ENCODE results near the gene ZNF343. TPM values are rescaled to one million over a fixed set of nuclear protein-coding genes. Genes with fewer than 3 reads are reported as not detected.
A peak's percentile ranks its signal among the peaks of the same experiment; 100 is the strongest.

ZNF343 gene
- total RNA-seq, 1 donor from 2014 or later = 11.0 TPM

DNA sequence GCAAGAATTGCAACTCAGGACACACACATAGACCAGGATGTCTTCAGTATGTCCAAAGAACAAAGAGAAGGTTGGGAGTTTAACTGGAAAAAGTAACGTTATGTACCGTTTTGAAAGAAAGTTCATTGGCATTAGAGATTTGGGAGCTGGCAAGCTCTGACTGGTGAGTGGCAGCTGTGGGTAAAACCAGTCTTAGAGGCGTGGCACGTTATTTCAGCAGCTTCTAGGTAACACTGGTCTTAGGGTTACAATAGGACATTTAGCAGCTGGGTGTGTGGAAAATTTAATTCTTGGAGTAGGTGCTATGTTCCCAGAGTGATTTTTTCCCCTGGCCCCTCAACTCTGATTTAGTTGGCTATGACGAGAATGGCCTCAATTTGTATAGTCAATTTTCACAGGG, 57.3 kb downstream of the ZNF343 start:
- Histone ChIP-seq H3K9me3 (no peaks in the 10 kb centered on the region), H3K4me3 (no peak overlapping the region), H3K36me3 (no peaks in the 10 kb centered on the region), H3K4me1 (no peaks in the 10 kb centered on the region), H3K27me3 (no peaks in the 10 kb centered on the region), H3K27ac (no peak overlapping the region)
- no peak for TF ChIP-seq POLR2A (IDR thresholded peaks at IDR 0.05)
- no peak for TF ChIP-seq POLR2AphosphoS5 (IDR thresholded peaks at IDR 0.05; ENCODE audit: insufficient read depth in 1 of 2, low read depth in 1 of 2)
- TF ChIP-seq, protein P1, sequence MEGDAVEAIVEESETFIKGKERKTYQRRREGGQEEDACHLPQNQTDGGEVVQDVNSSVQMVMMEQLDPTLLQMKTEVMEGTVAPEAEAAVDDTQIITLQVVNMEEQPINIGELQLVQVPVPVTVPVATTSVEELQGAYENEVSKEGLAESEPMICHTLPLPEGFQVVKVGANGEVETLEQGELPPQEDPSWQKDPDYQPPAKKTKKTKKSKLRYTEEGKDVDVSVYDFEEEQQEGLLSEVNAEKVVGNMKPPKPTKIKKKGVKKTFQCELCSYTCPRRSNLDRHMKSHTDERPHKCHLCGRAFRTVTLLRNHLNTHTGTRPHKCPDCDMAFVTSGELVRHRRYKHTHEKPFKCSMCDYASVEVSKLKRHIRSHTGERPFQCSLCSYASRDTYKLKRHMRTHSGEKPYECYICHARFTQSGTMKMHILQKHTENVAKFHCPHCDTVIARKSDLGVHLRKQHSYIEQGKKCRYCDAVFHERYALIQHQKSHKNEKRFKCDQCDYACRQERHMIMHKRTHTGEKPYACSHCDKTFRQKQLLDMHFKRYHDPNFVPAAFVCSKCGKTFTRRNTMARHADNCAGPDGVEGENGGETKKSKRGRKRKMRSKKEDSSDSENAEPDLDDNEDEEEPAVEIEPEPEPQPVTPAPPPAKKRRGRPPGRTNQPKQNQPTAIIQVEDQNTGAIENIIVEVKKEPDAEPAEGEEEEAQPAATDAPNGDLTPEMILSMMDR (IDR thresholded peaks at IDR 0.05) = no peak
- intact Hi-C loops (cut with DNase I) = no loop called here
- no peak for DNase-seq (ENCODE audit: extremely low spot score in 2 of 2)

DNA sequence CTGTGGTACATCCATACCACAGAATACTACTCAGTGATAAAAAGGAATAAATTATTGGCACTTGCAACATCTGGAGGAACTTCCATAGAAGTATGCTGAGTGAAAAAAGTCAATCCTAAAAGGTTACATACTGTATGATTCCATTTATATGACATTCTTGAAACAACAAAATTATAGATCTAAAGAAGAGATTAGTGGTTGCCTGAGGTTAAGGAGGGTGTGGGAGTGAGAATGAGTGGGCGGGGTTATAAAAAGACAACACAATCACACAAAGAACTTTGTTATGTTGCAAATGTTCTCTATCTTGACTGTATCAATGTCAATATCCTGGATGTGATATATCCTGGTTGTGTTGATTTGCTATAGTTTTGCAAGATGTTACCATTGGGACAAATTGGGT, 59.3 kb downstream of the ZNF343 start:
- no peak for DNase-seq (ENCODE audit: extremely low spot score in 2 of 2)
- TF ChIP-seq POLR2A (IDR thresholded peaks at IDR 0.05) (no peak), POLR2AphosphoS5 (IDR thresholded peaks at IDR 0.05; ENCODE audit: insufficient read depth in 1 of 2, low read depth in 1 of 2) (no peak)
- TF ChIP-seq, protein P1 (IDR thresholded peaks at IDR 0.05) = no peak
- H3K36me3 ChIP-seq = no peaks in the 10 kb centered on the region
- H3K4me3 ChIP-seq = no peak overlapping the region
- no peaks in the 10 kb centered on the region for H3K9me3 ChIP-seq
- no peaks in the 10 kb centered on the region for H3K4me1 ChIP-seq
- H3K27ac ChIP-seq = no peak overlapping the region
- H3K27me3 ChIP-seq = no peaks in the 10 kb centered on the region
- intact Hi-C loops (cut with DNase I) = no loop called here

DNA sequence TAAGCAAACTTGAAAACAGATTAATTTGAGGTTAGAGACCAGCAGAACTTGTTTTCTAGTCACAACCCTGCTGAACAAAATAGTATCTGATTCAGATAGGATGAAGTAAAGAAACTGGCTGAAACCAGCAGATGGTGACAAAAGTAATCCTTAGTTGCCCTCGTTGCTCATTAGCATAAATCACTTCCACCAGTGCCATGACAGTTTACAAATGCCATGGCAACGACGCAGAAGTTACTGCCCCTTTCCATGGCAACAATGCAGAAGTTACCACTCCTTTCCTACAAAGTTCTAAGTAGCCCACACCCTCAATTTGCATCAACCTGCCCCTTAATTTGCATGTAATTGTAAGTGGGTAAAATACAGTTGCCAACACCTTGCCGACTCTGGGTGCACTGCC, 61.9 kb downstream of the ZNF343 start:
- no peak overlapping the region for H3K27ac ChIP-seq
- no peak for TF ChIP-seq POLR2A (IDR thresholded peaks at IDR 0.05)
- TF ChIP-seq POLR2AphosphoS5 (IDR thresholded peaks at IDR 0.05; ENCODE audit: insufficient read depth in 1 of 2, low read depth in 1 of 2) = peak in 1 of 2 donors; percentile 10
- H3K27me3 ChIP-seq = no peaks in the 10 kb centered on the region
- H3K9me3 ChIP-seq = no peaks in the 10 kb centered on the region
- no peak for DNase-seq (ENCODE audit: extremely low spot score in 2 of 2)
- intact Hi-C loops (cut with DNase I) = no loop called here
- no peaks in the 10 kb centered on the region for H3K4me1 ChIP-seq
- no peaks in the 10 kb centered on the region for H3K36me3 ChIP-seq
- no peak overlapping the region for H3K4me3 ChIP-seq

Small RNA genes lying within 50 kb of the gene (small RNA-seq; reads per million reads assigned to genes)
- gene RF00019 = not detected

Other genes with a start within 250 kb of the ZNF343 start
- gene TGM3, start 212.9 kb downstream of the ZNF343 start, total RNA-seq = 27.7 TPM
- gene TGM6, start 128.0 kb downstream of the ZNF343 start, total RNA-seq = not detected
- gene SNRPB, start 38.1 kb downstream of the ZNF343 start, total RNA-seq = 173 TPM
- gene TMC2, start 27.7 kb upstream of the ZNF343 start, total RNA-seq = not detected
- 87.7 TPM for gene NOP56, start 143.7 kb upstream of the ZNF343 start, total RNA-seq
- gene IDH3B, start 155.3 kb upstream of the ZNF343 start, total RNA-seq = 71.0 TPM
- 23.1 TPM for gene EBF4, start 183.9 kb upstream of the ZNF343 start, total RNA-seq

Data from vagina (tissue), 2 donors.